Measurements from ENCODE around the gene KDM4C.

KDM4C gene

GRCh38 chr9:7008411-7008810 is 250.6 kb downstream of the KDM4C start:
- TF ChIP-seq NFIC (IDR thresholded peaks at IDR 0.05): peak; percentile 36
- no peak for TF ChIP-seq REST (IDR thresholded peaks at IDR 0.05; ENCODE audit: low read depth)

- TF ChIP-seq USF1 (IDR thresholded peaks at IDR 0.05) (no peak), CEBPB (IDR thresholded peaks at IDR 0.05) (no peak), FOXM1 (IDR thresholded peaks at IDR 0.05; ENCODE audit: borderline replicate concordance, low read depth) (no peak), TAF1 (IDR thresholded peaks at IDR 0.05; ENCODE audit: low read depth) (no peak), TEAD4 (IDR thresholded peaks at IDR 0.05) (no peak), TCF12 (IDR thresholded peaks at IDR 0.05; ENCODE audit: low read depth) (no peak), NFIC (IDR thresholded peaks at IDR 0.05) (no peak), EGR1 (IDR thresholded peaks at IDR 0.05) (no peak), REST (IDR thresholded peaks at IDR 0.05; ENCODE audit: low read depth) (no peak), MAX (IDR thresholded peaks at IDR 0.05) (no peak), ZBTB7A (IDR thresholded peaks at IDR 0.05; ENCODE audit: low read depth) (no peak), YY1 (IDR thresholded peaks at IDR 0.05; ENCODE audit: low read depth) (no peak), RAD21 (IDR thresholded peaks at IDR 0.05; ENCODE audit: low read depth) (no peak), CREB1 (IDR thresholded peaks at IDR 0.05; ENCODE audit: low read depth) (no peak), EP300 (IDR thresholded peaks at IDR 0.05; ENCODE audit: borderline replicate concordance) (no peak)
These were observed 251.3 kb downstream of the KDM4C start for GRCh38 chr9:7009065-7009464.

GRCh38 chr9:7011395-7012067 is 253.8 kb downstream of the KDM4C start:
- no peak for TF ChIP-seq EGR1 (IDR thresholded peaks at IDR 0.05)
- no peak for TF ChIP-seq REST (IDR thresholded peaks at IDR 0.05; ENCODE audit: low read depth)
- TF ChIP-seq TEAD4 (IDR thresholded peaks at IDR 0.05): no peak
- TF ChIP-seq USF1 (IDR thresholded peaks at IDR 0.05): no peak
- no peak for TF ChIP-seq MAX (IDR thresholded peaks at IDR 0.05)
- TF ChIP-seq ZBTB7A (IDR thresholded peaks at IDR 0.05; ENCODE audit: low read depth): no peak

- TF ChIP-seq TEAD4 (IDR thresholded peaks at IDR 0.05): no peak
- no peak for TF ChIP-seq RAD21 (IDR thresholded peaks at IDR 0.05; ENCODE audit: low read depth)
- TF ChIP-seq FOXM1 (IDR thresholded peaks at IDR 0.05; ENCODE audit: borderline replicate concordance, low read depth): no peak
- no peak for TF ChIP-seq EGR1 (IDR thresholded peaks at IDR 0.05)
- no peak for TF ChIP-seq USF1 (IDR thresholded peaks at IDR 0.05)
- no peak for TF ChIP-seq CEBPB (IDR thresholded peaks at IDR 0.05)
- no peak for TF ChIP-seq EP300 (IDR thresholded peaks at IDR 0.05; ENCODE audit: borderline replicate concordance)
- no peak for TF ChIP-seq TAF1 (IDR thresholded peaks at IDR 0.05; ENCODE audit: low read depth)
- no peak for TF ChIP-seq CREB1 (IDR thresholded peaks at IDR 0.05; ENCODE audit: low read depth)
- TF ChIP-seq NFIC (IDR thresholded peaks at IDR 0.05): no peak
- TF ChIP-seq YY1 (IDR thresholded peaks at IDR 0.05; ENCODE audit: low read depth): no peak
- no peak for TF ChIP-seq ZBTB7A (IDR thresholded peaks at IDR 0.05; ENCODE audit: low read depth)
- no peak for TF ChIP-seq TCF12 (IDR thresholded peaks at IDR 0.05; ENCODE audit: low read depth)
- no peak for TF ChIP-seq MAX (IDR thresholded peaks at IDR 0.05)
- no peak for TF ChIP-seq REST (IDR thresholded peaks at IDR 0.05; ENCODE audit: low read depth)
These were observed 270.2 kb downstream of the KDM4C start for GRCh38 chr9:7027996-7028395.
